Breast epithelium (tissue), 3 donors: Measurements from ENCODE around the gene KCNH6.

Source experiments
- CTCF ChIP-seq, 3 donors: fragments of 450-650 bp; IDR thresholded peaks; one replicate each; pipeline ENCODE4 v1.5.1; 2016 to 2017; ENCODE audit warnings: antibody characterized with exemption in 3 of 3, mild to moderate bottlenecking in 3 of 3, moderate library complexity in 3 of 3
- POLR2AphosphoS5 ChIP-seq, 3 donors: sonication (generic); formaldehyde crosslinking; IDR thresholded peaks; one replicate each; pipeline ENCODE4 v1.6.1; 2017; ENCODE audit warnings: antibody characterized with exemption in 3 of 3

GRCh38 chr17:63540590-63540989 is 17.4 kb downstream of the KCNH6 start:
- TF ChIP-seq CTCF (IDR thresholded peaks at IDR 0.05), result no peak
- no peak for TF ChIP-seq POLR2AphosphoS5 (IDR thresholded peaks at IDR 0.05)
